K562 (cell line): ENCODE results near the gene C1QL2. TPM values are rescaled to one million over a fixed set of nuclear protein-coding genes. Genes with fewer than 3 reads are reported as not detected.

Experiments
- ATAC-seq: fragments of 200-7000 bp; cut with Tn5 transposase; 3 replicates; pipeline ENCODE4 v1.9.1; 2020; ENCODE audit warnings: moderate library complexity
- BruUV-seq: library from RNA; stranded (reverse); fragments of 400-500 nt; replicated peaks from 2 replicates; lab custom pipeline; 2021; lab: Mats Ljungman, UMichigan
- CTCF ChIA-PET: fragments of 300-600 bp; formaldehyde crosslinking; extraction: SDS; loops from one replicate; lab custom pipeline; 2021; ENCODE audit warnings: low intra/inter-chr PET ratio; lab: Yijun Ruan, JAX
- POLR2A ChIA-PET: fragments of 300-600, 350-650 bp; sonication (Branson Sonifier 250); formaldehyde crosslinking; extraction: SDS; loops from one replicate; lab custom pipeline; 2021; ENCODE audit warnings: antibody characterized with exemption, inconsistent platforms; lab: Yijun Ruan, JAX
- DNase-seq, 4 experiments: peaks; one replicate each; pipeline versions ENCODE4 v3.0.0 to v3.0.0-alpha.2; 2011 to 2018; ENCODE audit warnings: low spot score in 3 of 4, mixed read lengths in 3 of 4; ENCODE audit errors: extremely low read depth in 1 of 4
- FAIRE-seq: peaks from 2 replicates; lab custom pipeline; 2011; peaks lifted over from hg19 to GRCh38; lab: Jason Lieb, UNC
- H2AFZ ChIP-seq: 2 replicates; pipeline ENCODE4 v1.6.0; 2011; ENCODE audit warnings: low read depth, low read length, control low read depth, inconsistent platforms
- H3K27ac ChIP-seq: fragments of 200-600 bp; 3 replicates; pipeline ENCODE4 v1.8.0; 2011; ENCODE audit warnings: low read depth, mild to moderate bottlenecking, control low read depth, inconsistent platforms, low read length, moderate library complexity, mixed read lengths; ENCODE audit errors: extremely low read depth
- H3K27me3 ChIP-seq, 2 experiments: fragments of 300-600 bp in 1 of 2; 2 replicates in 1 of 2; 3 replicates in 1 of 2; pipeline versions ENCODE4 v1.6.0 to v1.8.0; 2011; ENCODE audit warnings: inconsistent platforms in 2 of 2, low read length in 2 of 2, mild to moderate bottlenecking in 1 of 2, mixed read lengths in 1 of 2, moderate library complexity in 1 of 2; ENCODE audit not compliant: control insufficient read depth in 2 of 2, insufficient read depth in 2 of 2
- H3K36me3 ChIP-seq: fragments of 300-600 bp; 3 replicates; pipeline ENCODE4 v1.8.0; 2011; ENCODE audit warnings: mild to moderate bottlenecking, low read length, inconsistent platforms; ENCODE audit not compliant: control insufficient read depth, insufficient read depth
- H3K4me1 ChIP-seq, 2 experiments: fragments of 200-600 bp in 1 of 2; replicated peaks in 1 of 2; 2 replicates in 1 of 2; 3 replicates in 1 of 2; pipeline versions ENCODE4 v1.5.1 to v1.8.0; 2011; ENCODE audit warnings: inconsistent platforms in 2 of 2, low read length in 2 of 2, mild to moderate bottlenecking in 1 of 2, mixed read lengths in 1 of 2, moderate library complexity in 1 of 2; ENCODE audit not compliant: control insufficient read depth in 2 of 2, insufficient read depth in 2 of 2
- H3K4me2 ChIP-seq: 2 replicates; pipeline ENCODE4 v1.6.1; 2011; ENCODE audit warnings: low read length, control low read depth, inconsistent platforms, mixed read lengths; ENCODE audit not compliant: insufficient read depth
- H3K4me3 ChIP-seq: fragments of 200-600 bp; sonication (generic), shearing (Covaris generic); 2 replicates; pipeline ENCODE4 v1.5.1; 2016; ENCODE audit warnings: control low read depth, inconsistent platforms
- H3K79me2 ChIP-seq: fragments of 200-600 bp; 3 replicates; pipeline ENCODE4 v1.8.0; 2011; ENCODE audit warnings: low read length, inconsistent platforms; ENCODE audit not compliant: control insufficient read depth, insufficient read depth
- H3K9ac ChIP-seq, 2 experiments: 2 replicates each; pipeline versions ENCODE4 v1.6.0 to v1.6.1; 2011; ENCODE audit warnings: low read depth in 2 of 2, low read length in 2 of 2, control low read depth in 1 of 2, inconsistent platforms in 1 of 2, mild to moderate bottlenecking in 1 of 2, mixed read lengths in 1 of 2; ENCODE audit not compliant: insufficient read depth in 1 of 2
- H3K9me1 ChIP-seq: one replicate; pipeline ENCODE4 v1.6.0; 2011; ENCODE audit warnings: inconsistent platforms, mild to moderate bottlenecking, low read length, moderate library complexity; ENCODE audit not compliant: control insufficient read depth, insufficient read depth
- H3K9me3 ChIP-seq: replicated peaks from 2 replicates; pipeline ENCODE4 v1.5.1; 2011; ENCODE audit warnings: low read depth, low read length, inconsistent platforms; ENCODE audit not compliant: control insufficient read depth, insufficient read depth
- H4K20me1 ChIP-seq: replicated peaks from 2 replicates; pipeline ENCODE4 v1.6.1; 2011; ENCODE audit warnings: low read length, inconsistent platforms, mixed read lengths; ENCODE audit not compliant: control insufficient read depth, insufficient read depth
- ARID4B ChIP-seq: sonication (generic); formaldehyde crosslinking; IDR thresholded peaks from 2 replicates; pipeline ENCODE4 v1.8.0; 2022; ENCODE audit warnings: mild to moderate bottlenecking, missing genetic modification reagents
- CCAR2 ChIP-seq: fragments of 200-400 bp; formaldehyde crosslinking; IDR thresholded peaks from 2 replicates; pipeline ENCODE4 v1.6.1; 2017; ENCODE audit warnings: mild to moderate bottlenecking, low read depth, low read length
- DLX4 ChIP-seq: fragments of 250-450 bp; sonication (Bioruptor Pico); IDR thresholded peaks from 2 replicates; pipeline ENCODE4 v1.6.1; 2021; ENCODE audit warnings: mild to moderate bottlenecking
- NFE2L1 ChIP-seq: fragments of 450-650 bp; IDR thresholded peaks from 2 replicates; pipeline ENCODE4 v1.6.1; 2016; ENCODE audit warnings: missing genetic modification characterization, low read depth, mild to moderate bottlenecking, missing compliant biosample characterization, moderate library complexity, borderline replicate concordance
- PKNOX1 ChIP-seq: fragments of 450-650 bp; IDR thresholded peaks from 2 replicates; pipeline ENCODE4 v1.6.1; 2016
- RERE ChIP-seq: sonication (generic); formaldehyde crosslinking; IDR thresholded peaks from 2 replicates; pipeline ENCODE4 v1.8.0; 2023; ENCODE audit warnings: missing genetic modification reagents, mild to moderate bottlenecking, borderline replicate concordance
- STAT5A ChIP-seq: IDR thresholded peaks from 2 replicates; pipeline ENCODE4 v1.6.1; 2012; ENCODE audit warnings: low read length, inconsistent platforms, borderline replicate concordance
- TSC22D4 ChIP-seq: fragments of 450-650 bp; IDR thresholded peaks from 2 replicates; pipeline ENCODE4 v1.6.1; 2016; ENCODE audit warnings: missing genetic modification characterization, missing biosample characterization, control low read depth
- ZNF24 ChIP-seq: fragments of 450-650 bp; IDR thresholded peaks from 2 replicates; pipeline ENCODE4 v1.6.1; 2016
- ZSCAN32 ChIP-seq: fragments of 450-650 bp; formaldehyde crosslinking; IDR thresholded peaks from 2 replicates; pipeline ENCODE4 v1.4.0; 2020; ENCODE audit warnings: mild to moderate bottlenecking, moderate library complexity
- WGBS: fragments of 100-300 bp; shearing (Covaris generic); methylation state at CpG from one replicate; pipeline ENCODE4 v1.1.6; 2016; ENCODE audit warnings: low coverage, mixed read lengths; ENCODE audit not compliant: insufficient coverage; ENCODE audit errors: missing lambda C conversion rate; 5-methylcytosine and 5-hydroxymethylcytosine counted together
- in situ Hi-C: fragments of 300-500 bp; cut with MboI; formaldehyde crosslinking; loops from 4 replicates; pipeline ENCODE4 v1.15.0; 2018; ENCODE audit warnings: inconsistent platforms, mixed read lengths
- intact Hi-C: fragments of 100-400 bp; cut with micrococcal nuclease; formaldehyde crosslinking; loops from 2 replicates; pipeline ENCODE4 v1.14.2; 2022
- polyA plus RNA-seq, 8 experiments: library from polyadenylated mRNA; depleted of rRNA in 4 of 8; stranded (reverse) in 5 of 8; unstranded in 3 of 8; fragments of >200 nt; fragmentation: Nextera tagmentation in 2 of 8; fragmentation: Illumina TruSeq in 1 of 8; extraction: Ambion mirVana in 2 of 8; extraction: Trizol in 1 of 8; gene quantifications; 2 replicates each; pipeline versions ENCODE4 v1.2.1 to v1.2.3, GENCODE V29; 2011 to 2014; ENCODE audit warnings: inconsistent platforms in 1 of 8, missing spikeins in 1 of 8
- total RNA-seq, 7 experiments: library from RNA; depleted of rRNA in 6 of 7; stranded (reverse); fragments of >200 nt in 6 of 7; fragmentation: Illumina TruSeq in 2 of 7; extraction: Trizol in 2 of 7; gene quantifications; 2 replicates each; pipeline versions ENCODE4 v1.2.1 to v1.2.3, GENCODE V29; 2011 to 2021; ENCODE audit warnings: low replicate concordance in 1 of 7

C1QL2 gene
- total and polyA plus RNA-seq, 9 of the 15 experiments (the other 6 are each of a cell fraction or from before 2014, with no cell fraction given), result not detected

GRCh38 chr2:119117408-119117807, 41.1 kb downstream of the C1QL2 start:
- ChIA-PET CTCF (no interaction called here), POLR2A (interaction anchor here (0.6 kb wide), 1 partner anchor 45 kb away, joined by 3 read pairs; no protein-coding TSS in a partner anchor)
- no peak for ATAC-seq
- no peaks in the 10 kb centered on the region for H3K4me1 ChIP-seq
- peaks cover 3% of the 10 kb centered on the region; the same call in 1 of the 2 replicates for H4K20me1 ChIP-seq
- intact Hi-C loops (no loop called here), in situ Hi-C loops (no loop called here)
- H3K9me1 ChIP-seq, result no peaks in the 10 kb centered on the region
- H2AFZ ChIP-seq, result no peak overlapping the region
- FAIRE-seq, result no peak
- H3K27ac ChIP-seq, result no peak overlapping the region
- DNase-seq, result no peak
- no peak overlapping the region for H3K9ac ChIP-seq
- peaks cover 0 to 26% of the 10 kb centered on the region in 2 experiments; a peak in 3 of 5 replicates for H3K27me3 ChIP-seq
- H3K4me2 ChIP-seq, result no peak overlapping the region
- 0% methylated on average over 6 of the region's 7 CpGs for whole genome bisulfite sequencing
- no TSS peak for BruUV-seq
- H3K4me3 ChIP-seq, result no peak overlapping the region
- H3K36me3 ChIP-seq, result no peaks in the 10 kb centered on the region
- H3K79me2 ChIP-seq, result no peaks in the 10 kb centered on the region
- H3K9me3 ChIP-seq, result no peaks in the 10 kb centered on the region
- TF ChIP-seq STAT5A (no peak), ZNF24 (no peak), NFE2L1 (tag) (no peak), ZSCAN32 (CRISPR knock-in tag) (no peak), TSC22D4 (no peak), DLX4 (no peak), ARID4B (CRISPR knock-in tag) (no peak), RERE (no peak), CCAR2 (no peak), PKNOX1 (no peak)
